Neural progenitor cell (in vitro differentiated cells): Measurements from ENCODE around the gene ATG13. TPM values are rescaled to one million over a fixed set of nuclear protein-coding genes. Genes with fewer than 3 reads are reported as not detected.
A peak's percentile ranks its signal among the peaks of the same experiment; 100 is the strongest.

ENCODE experiments used
- DNase-seq: peaks from one replicate; pipeline ENCODE4 v3.0.0-alpha.2; 2016; ENCODE audit warnings: low spot score
- H2AFZ ChIP-seq: fragments of 200-600 bp; sonication (generic); replicated peaks from 2 replicates; pipeline ENCODE4 v1.6.1; 2016; ENCODE audit warnings: antibody characterized with exemption
- H3F3A ChIP-seq: fragments of 200-600 bp; sonication (generic); 2 replicates; pipeline ENCODE4 v1.6.1; 2016; ENCODE audit warnings: antibody characterized with exemption, low read depth
- H3K27ac ChIP-seq: fragments of 200-600 bp; sonication (generic); 2 replicates; pipeline ENCODE4 v1.5.1; 2016; ENCODE audit warnings: mild to moderate bottlenecking
- H3K27me3 ChIP-seq: fragments of 200-600 bp; sonication (generic); 2 replicates; pipeline ENCODE4 v1.6.1; 2016; ENCODE audit warnings: mild to moderate bottlenecking, moderate library complexity
- H3K36me3 ChIP-seq: fragments of 200-600 bp; sonication (generic); 2 replicates; pipeline ENCODE4 v1.5.1; 2016
- H3K4me1 ChIP-seq: fragments of 200-600 bp; sonication (generic); 2 replicates; pipeline ENCODE4 v1.6.1; 2016; ENCODE audit warnings: mixed run types
- H3K4me2 ChIP-seq: fragments of 200-600 bp; sonication (generic); 2 replicates; pipeline ENCODE4 v1.6.1; 2016
- H3K4me3 ChIP-seq: fragments of 200-600 bp; sonication (generic); 2 replicates; pipeline ENCODE4 v1.5.1; 2016
- H3K79me2 ChIP-seq: fragments of 200-600 bp; sonication (generic); 2 replicates; pipeline ENCODE4 v1.6.1; 2016; ENCODE audit warnings: low read depth
- H3K9ac ChIP-seq: fragments of 200-600 bp; sonication (generic); 2 replicates; pipeline ENCODE4 v1.6.1; 2016
- H3K9me3 ChIP-seq: fragments of 200-600 bp; sonication (generic); 2 replicates; pipeline ENCODE4 v1.5.1; 2016; ENCODE audit warnings: low read depth
- H4K20me1 ChIP-seq: fragments of 200-600 bp; sonication (generic); 2 replicates; pipeline ENCODE4 v1.6.1; 2016; ENCODE audit warnings: low read depth
- H3K27ac Mint-ChIP-seq: 3 replicates; pipeline ENCODE4 v1.8.0; 2021; ENCODE audit warnings: mixed read lengths
- H3K27me3 Mint-ChIP-seq: 2 replicates; pipeline ENCODE4 v1.8.0; 2022; ENCODE audit warnings: low read depth, mild to moderate bottlenecking, inconsistent platforms, moderate library complexity, mixed read lengths; ENCODE audit not compliant: insufficient read depth
- H3K36me3 Mint-ChIP-seq: 3 replicates; pipeline ENCODE4 v1.8.0; 2021; ENCODE audit warnings: mixed read lengths
- H3K4me1 Mint-ChIP-seq: 3 replicates; pipeline ENCODE4 v1.8.0; 2021; ENCODE audit warnings: mixed read lengths
- H3K4me3 Mint-ChIP-seq: 3 replicates; pipeline ENCODE4 v1.8.0; 2021; ENCODE audit warnings: mild to moderate bottlenecking, moderate library complexity, mixed read lengths
- H3K9me3 Mint-ChIP-seq: 3 replicates; pipeline ENCODE4 v1.8.0; 2020; ENCODE audit warnings: mixed read lengths
- EZH2 ChIP-seq: fragments of 200-600 bp; sonication (generic); IDR thresholded peaks from 2 replicates; pipeline ENCODE4 v1.6.1; 2017; ENCODE audit warnings: antibody characterized with exemption, mild to moderate bottlenecking, moderate library complexity
- EZH2phosphoT487 ChIP-seq: fragments of 200-600 bp; sonication (generic); IDR thresholded peaks from 2 replicates; pipeline ENCODE4 v1.6.1; 2017; ENCODE audit warnings: antibody characterized with exemption
- total RNA-seq: library from RNA; depleted of rRNA; stranded (reverse); fragments of >200 nt; gene quantifications from 2 replicates; pipeline ENCODE4 v1.2.3, GENCODE V29; 2015; ENCODE audit warnings: low replicate concordance
- TF ChIP-seq, protein P1 (sequence below): fragments of 200-600 bp; sonication (generic); IDR thresholded peaks from 2 replicates; pipeline ENCODE4 v1.5.1; 2017; ENCODE audit warnings: antibody characterized with exemption, mild to moderate bottlenecking

ATG13 gene
- total RNA-seq, 1 donor from 2014 or later, result 75.4 TPM

DNA sequence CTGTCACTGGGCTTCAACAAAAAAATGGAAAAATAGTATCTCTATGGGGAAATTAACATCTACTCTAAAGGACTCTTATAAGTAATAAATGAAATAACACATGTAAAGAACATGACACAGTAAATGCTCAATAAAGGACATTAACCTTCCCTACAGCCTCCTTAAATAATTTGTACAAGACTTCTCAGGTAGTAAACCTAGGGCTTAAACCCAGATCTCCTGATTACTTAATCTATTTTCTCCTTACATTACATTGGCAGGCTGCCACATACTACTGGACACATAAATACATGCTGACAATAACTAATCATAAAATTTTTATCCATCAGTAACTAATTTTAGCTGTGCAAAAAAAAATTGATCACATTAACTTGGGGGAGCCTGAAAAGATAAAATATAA is 28.4 kb upstream of the ATG13 start:
- Histone ChIP-seq H3K27me3 (no peaks in the 10 kb centered on the region), H4K20me1 (peaks cover 39% of the 10 kb centered on the region), H3K27ac (no peak overlapping the region), H3K79me2 (peaks cover 95% of the 10 kb centered on the region), H3K9me3 (no peaks in the 10 kb centered on the region), H3K4me1 (peaks cover 11% of the 10 kb centered on the region), H3F3A (peaks cover 6% of the 10 kb centered on the region), H3K9ac (no peak overlapping the region), H3K4me3 (no peak overlapping the region), H3K4me2 (no peak overlapping the region), H3K36me3 (no peaks in the 10 kb centered on the region), H2AFZ (no peak overlapping the region)
- peaks cover 3% of the 10 kb centered on the region for H3K27me3 Mint-ChIP-seq
- no peak for DNase-seq
- peaks cover 2% of the 10 kb centered on the region for H3K36me3 Mint-ChIP-seq
- no peaks in the 10 kb centered on the region for H3K9me3 Mint-ChIP-seq
- no peak for TF ChIP-seq EZH2
- TF ChIP-seq EZH2phosphoT487, result no peak
- TF ChIP-seq, protein P1, sequence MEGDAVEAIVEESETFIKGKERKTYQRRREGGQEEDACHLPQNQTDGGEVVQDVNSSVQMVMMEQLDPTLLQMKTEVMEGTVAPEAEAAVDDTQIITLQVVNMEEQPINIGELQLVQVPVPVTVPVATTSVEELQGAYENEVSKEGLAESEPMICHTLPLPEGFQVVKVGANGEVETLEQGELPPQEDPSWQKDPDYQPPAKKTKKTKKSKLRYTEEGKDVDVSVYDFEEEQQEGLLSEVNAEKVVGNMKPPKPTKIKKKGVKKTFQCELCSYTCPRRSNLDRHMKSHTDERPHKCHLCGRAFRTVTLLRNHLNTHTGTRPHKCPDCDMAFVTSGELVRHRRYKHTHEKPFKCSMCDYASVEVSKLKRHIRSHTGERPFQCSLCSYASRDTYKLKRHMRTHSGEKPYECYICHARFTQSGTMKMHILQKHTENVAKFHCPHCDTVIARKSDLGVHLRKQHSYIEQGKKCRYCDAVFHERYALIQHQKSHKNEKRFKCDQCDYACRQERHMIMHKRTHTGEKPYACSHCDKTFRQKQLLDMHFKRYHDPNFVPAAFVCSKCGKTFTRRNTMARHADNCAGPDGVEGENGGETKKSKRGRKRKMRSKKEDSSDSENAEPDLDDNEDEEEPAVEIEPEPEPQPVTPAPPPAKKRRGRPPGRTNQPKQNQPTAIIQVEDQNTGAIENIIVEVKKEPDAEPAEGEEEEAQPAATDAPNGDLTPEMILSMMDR, result no peak
- peaks cover 21% of the 10 kb centered on the region for H3K4me1 Mint-ChIP-seq
- H3K27ac Mint-ChIP-seq, result no peak overlapping the region
- H3K4me3 Mint-ChIP-seq, result no peak overlapping the region

GRCh38 chr11:46590740-46591605 is 26.4 kb upstream of the ATG13 start:
- no peak overlapping the region for H3K9ac ChIP-seq
- H3K4me3 ChIP-seq, result no peak overlapping the region
- no peaks in the 10 kb centered on the region for H3K9me3 ChIP-seq
- peaks cover 38% of the 10 kb centered on the region for H4K20me1 ChIP-seq
- H3K4me1 ChIP-seq, result peaks cover 11% of the 10 kb centered on the region
- peaks cover 78% of the 10 kb centered on the region for H3K79me2 ChIP-seq
- Mint-ChIP-seq H3K27ac (no peak overlapping the region), H3K27me3 (peaks cover 5% of the 10 kb centered on the region), H3K9me3 (no peaks in the 10 kb centered on the region), H3K36me3 (peaks cover 2% of the 10 kb centered on the region), H3K4me3 (peak overlapping the region; percentile 28), H3K4me1 (peaks cover 25% of the 10 kb centered on the region)
- peaks cover 6% of the 10 kb centered on the region for H3F3A ChIP-seq
- H3K4me2 ChIP-seq, result no peak overlapping the region
- no peak overlapping the region for H2AFZ ChIP-seq
- H3K36me3 ChIP-seq, result no peaks in the 10 kb centered on the region
- no peak for DNase-seq
- H3K27me3 ChIP-seq, result no peaks in the 10 kb centered on the region
- TF ChIP-seq EZH2phosphoT487 (no peak), EZH2 (no peak)
- TF ChIP-seq, protein P1, result no peak
- no peak overlapping the region for H3K27ac ChIP-seq

GRCh38 chr11:46593550-46594373 is 23.6 kb upstream of the ATG13 start, which contains the start of gene AMBRA1:
AMBRA1 (minus strand) TSS chr11:46594023; CDS start chr11:46548380, 45,643 bp downstream.
- Histone ChIP-seq H3K9ac (peak within 1 kb of the TSS; percentile 71), H3K27ac (peak within 1 kb of the TSS; percentile 77), H3F3A (peaks cover 6% of the 10 kb centered on the region), H3K36me3 (no peaks in the 10 kb centered on the region), H2AFZ (peak within 1 kb of the TSS; percentile 95), H3K4me3 (peak within 1 kb of the TSS; percentile 97), H3K4me1 (peaks cover 11% of the 10 kb centered on the region), H3K27me3 (no peaks in the 10 kb centered on the region), H4K20me1 (peaks cover 36% of the 10 kb centered on the region), H3K79me2 (peaks cover 50% of the 10 kb centered on the region), H3K9me3 (no peaks in the 10 kb centered on the region), H3K4me2 (peak within 1 kb of the TSS; percentile 89)
- Mint-ChIP-seq H3K4me1 (peaks cover 25% of the 10 kb centered on the region), H3K27me3 (peaks cover 5% of the 10 kb centered on the region), H3K9me3 (no peaks in the 10 kb centered on the region), H3K36me3 (peaks cover 2% of the 10 kb centered on the region), H3K4me3 (peak within 1 kb of the TSS; percentile 98), H3K27ac (peak within 1 kb of the TSS; percentile 64)
- TF ChIP-seq, protein P1, result no peak
- TF ChIP-seq EZH2phosphoT487 (peak; percentile 36), EZH2 (peak; percentile 12)
- DNase-seq, result peak; percentile 95
